SK-MEL-5 (cell line): ENCODE results near the gene SNRK. TPM values are rescaled to one million over a fixed set of nuclear protein-coding genes. Genes with fewer than 3 reads are reported as not detected.

Experiments
- DNase-seq: peaks from one replicate; pipeline ENCODE4 v3.0.0-alpha.2; 2016; ENCODE audit warnings: low read depth, low spot score
- in situ Hi-C: cut with HindIII; loops from 2 replicates; pipeline ENCODE4 v1.10.0; 2016; ENCODE audit warnings: low sequenced_read_pairs, high pct_unique_total_duplicates, low pct_unique_long_range_greater_than_20kb
- total RNA-seq: library from RNA; depleted of rRNA; stranded (reverse); fragments of >200 nt; shearing (Covaris generic); gene quantifications from 2 replicates; pipeline ENCODE4 v1.2.3, GENCODE V29; 2014

Gene SNRK
- total RNA-seq, 1 experiment from 2014 or later, result 20.6 TPM

DNA sequence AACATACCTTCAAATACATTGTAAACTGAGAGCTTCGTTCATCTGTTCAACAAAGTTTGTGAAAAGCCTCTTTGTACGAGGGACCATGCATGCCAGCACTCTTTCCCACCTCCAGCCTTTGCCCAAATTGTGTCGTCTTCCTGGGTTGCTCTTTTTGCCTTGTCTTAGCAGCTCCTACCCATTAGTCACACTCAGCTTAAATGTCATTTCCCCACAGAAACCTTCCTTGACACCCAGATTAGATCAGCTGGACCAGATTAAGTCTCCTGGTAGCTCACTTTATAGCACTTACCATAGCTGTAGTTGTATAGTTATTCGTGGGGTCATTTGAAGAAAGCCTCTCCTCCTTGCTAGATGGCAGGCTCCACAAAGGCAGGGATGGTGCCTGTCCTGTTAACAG lies 24.1 kb upstream of the SNRK start:
- DNase-seq, result no peak
- in situ Hi-C loops, result no loop called here

DNA sequence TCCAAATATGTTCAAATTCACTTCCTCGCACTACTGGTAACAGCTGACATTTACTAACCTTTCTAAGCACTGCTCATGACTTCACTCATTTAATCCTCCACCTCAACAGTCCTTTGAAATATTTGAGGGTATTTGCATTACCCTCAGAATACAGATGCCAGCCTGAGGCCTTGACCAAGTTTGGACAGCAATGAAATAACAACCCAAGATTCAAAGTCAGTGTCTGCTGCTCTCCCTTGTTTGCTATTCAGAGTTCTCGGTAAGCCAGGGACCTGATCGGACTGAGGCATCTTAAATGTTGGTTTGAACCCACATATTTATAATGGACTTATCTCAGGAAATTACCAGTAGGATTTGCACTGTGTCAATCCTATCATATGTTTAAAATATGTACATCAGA lies 19.9 kb upstream of the SNRK start:
- in situ Hi-C loops, result no loop called here
- DNase-seq, result no peak

DNA sequence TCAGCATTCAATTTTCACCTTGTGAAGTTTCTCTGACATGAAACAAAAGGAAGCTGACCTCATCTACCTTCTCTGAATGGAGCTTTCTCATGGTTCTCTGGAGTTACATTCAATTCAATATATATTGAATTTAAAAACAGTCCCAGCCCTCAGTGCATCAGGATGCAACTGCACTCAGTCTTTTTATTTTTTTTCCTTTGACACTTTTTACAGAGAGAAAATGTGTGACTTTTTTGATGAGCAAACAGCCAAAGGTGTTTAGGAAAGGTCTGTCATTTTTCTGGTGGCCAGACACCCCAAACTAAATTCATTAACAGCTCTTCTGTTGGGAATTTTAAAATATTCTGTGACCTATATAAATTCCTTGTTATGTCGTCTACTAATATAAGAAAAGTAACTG lies 19.3 kb upstream of the SNRK start:
- DNase-seq, result no peak
- in situ Hi-C loops, result no loop called here

DNA sequence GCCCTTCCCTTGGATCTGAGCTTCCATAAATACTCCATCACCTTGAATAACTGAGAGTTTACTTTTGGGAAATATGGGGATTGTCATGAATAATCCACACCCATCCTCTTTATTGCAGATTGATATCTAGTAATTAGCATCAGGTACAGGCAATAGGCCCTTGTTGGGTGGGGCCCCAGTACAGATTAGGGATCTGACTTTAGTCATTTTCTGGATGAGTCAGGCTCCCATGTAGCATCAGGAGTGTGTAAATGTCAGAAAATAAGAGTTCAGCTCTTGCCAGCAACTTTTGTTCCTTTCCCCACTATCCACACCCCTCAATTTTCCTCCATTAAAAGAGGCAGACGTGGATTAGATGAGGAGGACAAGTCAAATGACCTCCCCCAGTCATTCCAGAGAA lies 17.7 kb upstream of the SNRK start:
- no peak for DNase-seq
- in situ Hi-C loops, result no loop called here

DNA sequence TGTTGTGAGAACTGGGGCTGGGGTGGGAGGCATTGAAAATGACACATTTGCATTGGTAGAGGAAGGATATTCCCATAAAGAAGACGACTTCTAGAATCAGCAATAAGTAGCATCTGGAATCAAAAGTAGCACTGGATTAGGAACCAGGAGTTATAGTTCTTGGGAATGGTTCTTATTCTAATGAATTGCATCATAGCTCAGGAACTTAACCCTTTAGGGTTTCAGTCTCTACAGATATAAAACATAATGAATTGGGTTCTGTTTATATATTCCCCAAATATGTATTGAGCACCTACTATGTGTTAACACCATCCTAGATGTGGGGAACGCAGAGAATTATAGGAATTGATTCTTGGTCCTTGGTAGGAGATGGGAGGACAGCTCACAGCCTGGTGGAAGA lies 16.3 kb upstream of the SNRK start:
- in situ Hi-C loops, result no loop called here

DNA sequence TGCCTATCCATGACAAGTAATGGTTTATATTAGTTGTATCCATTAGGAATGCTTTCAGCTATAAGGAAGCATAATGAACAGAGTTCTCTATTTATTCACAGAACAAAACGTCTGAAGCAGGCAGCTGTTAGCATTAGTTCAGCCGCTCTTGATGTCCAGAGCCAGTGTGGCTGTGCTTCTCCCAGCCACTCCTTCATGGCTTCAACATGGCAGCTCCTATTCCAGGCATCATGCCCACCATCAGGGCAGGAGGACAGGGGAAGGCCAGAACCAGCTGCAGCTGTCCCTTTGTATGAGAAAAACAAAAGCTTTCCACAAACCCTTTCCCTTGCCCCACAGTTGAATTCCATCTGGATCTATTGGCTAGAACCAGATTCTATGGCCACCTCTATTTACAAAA lies 12.9 kb upstream of the SNRK start:
- in situ Hi-C loops, result no loop called here
- DNase-seq, result no peak

More for the DNA sequence above, 16.3 kb upstream of the SNRK start:
- no peak for DNase-seq

DNA sequence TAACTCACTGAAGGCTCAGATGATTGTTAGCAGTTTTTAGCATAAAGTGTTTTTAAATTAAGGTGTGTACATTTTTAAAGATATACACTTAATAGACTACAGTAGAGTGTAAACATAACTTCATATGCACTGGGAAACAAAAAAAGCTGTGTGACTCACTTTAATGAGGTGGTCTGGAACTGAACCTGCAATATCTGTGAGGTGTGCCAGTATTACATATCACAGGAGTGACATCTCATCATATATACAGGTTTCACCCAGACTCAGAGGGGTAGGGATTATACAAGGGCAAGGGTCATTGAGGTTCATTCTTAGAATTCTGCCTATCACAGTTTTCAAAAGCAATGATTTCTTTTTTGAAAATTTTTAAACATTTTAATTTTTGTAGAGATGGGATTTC lies 7.3 kb upstream of the SNRK start:
- in situ Hi-C loops, result no loop called here
- no peak for DNase-seq

DNA sequence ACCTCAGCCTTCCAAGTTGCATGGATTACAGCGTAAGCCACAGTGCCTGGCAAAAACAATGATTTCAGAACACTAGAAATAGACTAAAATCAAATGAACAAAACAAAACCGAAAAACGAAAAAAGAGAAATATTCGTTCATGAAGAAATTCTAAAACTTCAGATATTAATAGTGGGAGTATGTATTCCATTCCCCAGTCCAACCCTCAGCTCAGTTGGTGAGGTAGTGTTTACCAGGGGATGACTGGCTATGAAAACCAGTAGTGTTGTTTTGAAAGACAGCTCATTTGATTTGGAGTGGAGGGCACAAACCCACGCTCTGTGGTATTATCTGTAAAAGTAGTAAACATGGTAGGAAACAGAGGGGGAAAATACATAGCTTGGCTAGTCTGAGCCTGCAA lies 6.8 kb upstream of the SNRK start:
- in situ Hi-C loops, result no loop called here
- DNase-seq, result no peak

DNA sequence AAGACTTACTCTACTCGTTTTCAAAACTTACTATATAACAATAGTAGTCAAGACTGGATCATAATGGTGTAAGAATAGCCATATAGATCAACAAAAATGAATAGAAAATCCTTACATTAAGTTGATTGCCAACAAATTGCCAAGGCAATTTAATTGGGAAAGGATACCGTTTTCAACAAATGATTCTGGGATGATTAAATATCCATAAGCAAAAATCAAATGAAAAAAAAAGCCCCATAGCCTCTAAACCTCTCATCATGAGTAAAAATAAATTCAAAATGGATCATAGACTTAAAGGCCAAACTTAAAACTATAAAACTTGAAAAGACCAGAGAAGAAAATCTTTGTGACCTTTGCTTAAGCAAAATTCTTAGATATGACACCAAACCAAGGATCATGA lies 5.3 kb upstream of the SNRK start:
- in situ Hi-C loops, result no loop called here
- no peak for DNase-seq

DNA sequence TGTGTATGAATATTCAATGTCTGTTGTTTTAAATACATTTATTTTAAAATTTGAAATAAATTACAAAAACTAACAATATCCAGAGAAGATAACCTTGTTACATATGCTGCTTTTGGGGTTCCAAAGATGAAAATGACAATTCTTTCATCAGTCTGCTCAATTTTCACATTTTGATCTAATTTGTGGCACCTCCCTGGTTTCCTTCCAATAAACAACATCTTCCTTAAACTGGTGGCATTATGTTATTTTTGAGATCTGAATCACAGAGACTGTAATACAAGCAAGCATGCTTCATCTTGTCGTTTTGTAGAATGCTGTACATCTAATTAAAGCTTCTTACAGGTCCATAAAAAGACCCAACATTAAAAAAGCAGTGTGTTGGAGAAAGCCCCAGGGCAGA lies 2.2 kb upstream of the SNRK start:
- in situ Hi-C loops, result no loop called here
- DNase-seq, result no peak

DNA sequence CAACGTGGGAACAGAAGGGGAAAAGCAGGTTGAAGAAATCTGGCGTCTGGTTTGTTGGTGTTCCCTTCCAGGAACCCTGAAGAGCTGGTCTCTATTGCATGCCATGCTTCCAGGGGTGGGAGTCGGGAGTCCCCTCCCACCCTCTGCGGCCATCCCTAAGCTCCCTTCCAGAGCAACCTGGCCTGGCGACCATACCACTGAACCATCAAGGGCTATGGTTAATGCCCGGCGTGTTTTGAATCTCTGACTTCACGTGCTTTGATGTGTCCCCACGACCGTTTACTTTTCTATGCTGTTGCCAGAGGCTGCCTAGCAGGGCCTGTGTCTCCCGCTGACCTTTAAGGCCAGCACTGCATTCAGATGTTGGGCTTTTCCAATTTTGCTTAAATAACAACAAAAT lies 696 bp upstream of the SNRK start:
- in situ Hi-C loops, result no loop called here
- no peak for DNase-seq

DNA sequence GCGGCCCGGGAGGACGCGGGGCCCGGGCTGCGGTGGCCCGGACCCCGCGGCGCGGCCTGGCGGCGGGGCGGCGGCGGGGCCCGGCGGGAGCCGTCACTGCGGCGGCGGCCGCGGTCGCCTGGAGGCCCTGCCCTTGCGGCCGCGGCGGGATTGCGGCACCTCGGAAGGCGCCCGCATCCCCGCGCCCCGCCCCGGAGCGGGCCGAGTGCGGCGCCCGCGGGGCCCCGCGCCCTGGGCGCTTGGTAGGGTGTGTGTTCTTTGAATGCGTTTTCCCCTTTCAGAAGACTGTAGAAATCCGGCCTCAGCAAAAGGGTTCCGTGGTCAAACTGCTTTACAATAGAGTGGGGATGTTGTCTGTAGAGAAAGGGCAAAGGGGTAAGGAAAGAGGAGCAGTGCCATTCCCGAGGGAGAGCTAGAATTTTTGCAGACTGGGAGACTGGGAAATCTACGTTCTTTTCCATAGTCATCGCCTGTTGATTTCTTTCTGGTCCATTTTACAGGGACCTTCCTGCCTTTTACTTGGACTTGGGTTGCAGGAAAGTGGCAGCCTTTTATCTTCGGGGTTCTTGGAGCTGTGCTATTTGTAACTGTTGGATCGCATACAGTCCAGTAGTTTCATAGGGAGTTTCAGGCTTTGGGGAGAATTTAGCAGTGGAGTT lies 630 bp downstream of the SNRK start:
- peak; percentile 22 for DNase-seq
- in situ Hi-C loops, result no loop called here

DNA sequence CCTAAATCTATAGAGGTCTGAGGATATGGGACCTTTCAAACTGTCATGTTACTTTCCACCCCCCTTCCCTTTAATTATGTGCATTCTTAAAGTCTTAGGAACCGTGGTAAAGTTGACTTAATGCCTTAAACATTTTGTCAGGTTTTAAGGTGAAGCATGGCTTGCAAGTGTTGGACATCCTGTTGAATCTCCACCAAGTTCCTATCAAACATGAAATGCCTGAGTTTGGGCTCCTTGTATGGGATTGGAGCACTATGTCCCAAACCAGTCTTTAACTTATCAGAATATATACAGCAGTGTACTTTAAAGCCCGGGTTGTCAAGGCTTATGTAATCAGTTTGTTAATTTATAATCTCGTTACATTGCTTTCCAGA lies 1.1 kb downstream of the SNRK start:
- DNase-seq, result no peak
- in situ Hi-C loops, result no loop called here

DNA sequence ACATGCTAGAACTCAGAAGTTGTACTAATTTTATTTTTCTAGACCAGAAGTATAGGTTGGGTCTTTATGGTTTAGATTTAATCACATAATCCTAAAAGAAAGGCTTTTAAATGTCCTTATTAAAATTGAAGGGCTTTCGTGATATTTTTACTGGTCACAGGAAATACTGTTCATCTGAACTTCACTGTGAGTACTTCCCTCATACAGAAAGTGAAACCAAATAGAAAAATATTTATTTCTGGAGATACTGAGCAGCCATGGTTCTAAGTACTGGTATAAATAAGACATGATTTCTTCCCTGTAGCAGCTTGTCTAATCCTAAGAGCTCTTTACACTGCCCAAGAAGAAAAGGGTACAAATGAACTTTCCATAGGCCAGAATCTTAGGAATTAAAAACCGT lies 2.0 kb downstream of the SNRK start:
- in situ Hi-C loops, result no loop called here
- no peak for DNase-seq

DNA sequence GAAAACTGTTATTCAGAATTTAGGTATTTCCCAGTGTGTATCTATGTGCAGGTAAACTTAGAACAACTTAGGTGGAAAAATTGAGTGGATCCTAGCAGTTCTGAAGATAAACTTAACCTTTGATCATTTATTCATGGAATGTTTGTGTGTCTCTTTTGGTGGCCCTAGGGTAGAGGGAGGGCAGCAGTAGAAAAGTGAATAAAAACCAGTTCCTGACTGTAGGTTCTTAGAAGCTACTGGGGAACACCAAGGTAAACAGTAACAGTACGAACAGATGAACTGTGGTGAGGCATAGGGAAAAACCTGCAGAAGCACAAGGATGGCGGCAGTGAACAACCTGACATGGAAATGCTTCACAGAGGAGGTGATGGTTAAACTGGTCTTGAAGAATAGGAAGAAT lies 2.5 kb downstream of the SNRK start:
- in situ Hi-C loops, result no loop called here
- no peak for DNase-seq

DNA sequence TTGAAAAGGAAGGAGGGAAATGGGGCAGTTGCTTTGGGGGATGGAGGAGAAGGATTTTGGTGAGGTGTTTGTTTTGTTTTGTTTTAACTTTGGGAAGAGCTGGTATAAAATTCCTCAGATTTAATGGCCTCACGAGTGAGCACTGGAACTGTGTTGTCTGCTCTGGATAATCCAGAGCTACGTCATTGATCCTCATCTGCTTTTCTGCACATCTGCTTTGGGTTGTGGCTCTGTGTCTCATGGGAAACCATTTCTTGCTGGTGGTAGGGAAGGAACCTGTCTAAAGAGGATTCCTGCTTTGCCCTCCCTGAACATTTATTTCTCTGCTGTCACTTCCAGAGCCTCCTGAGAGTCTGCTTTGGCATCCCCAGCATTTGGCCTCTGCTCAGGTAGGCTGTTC lies 3.1 kb downstream of the SNRK start:
- in situ Hi-C loops, result no loop called here
- DNase-seq, result no peak

DNA sequence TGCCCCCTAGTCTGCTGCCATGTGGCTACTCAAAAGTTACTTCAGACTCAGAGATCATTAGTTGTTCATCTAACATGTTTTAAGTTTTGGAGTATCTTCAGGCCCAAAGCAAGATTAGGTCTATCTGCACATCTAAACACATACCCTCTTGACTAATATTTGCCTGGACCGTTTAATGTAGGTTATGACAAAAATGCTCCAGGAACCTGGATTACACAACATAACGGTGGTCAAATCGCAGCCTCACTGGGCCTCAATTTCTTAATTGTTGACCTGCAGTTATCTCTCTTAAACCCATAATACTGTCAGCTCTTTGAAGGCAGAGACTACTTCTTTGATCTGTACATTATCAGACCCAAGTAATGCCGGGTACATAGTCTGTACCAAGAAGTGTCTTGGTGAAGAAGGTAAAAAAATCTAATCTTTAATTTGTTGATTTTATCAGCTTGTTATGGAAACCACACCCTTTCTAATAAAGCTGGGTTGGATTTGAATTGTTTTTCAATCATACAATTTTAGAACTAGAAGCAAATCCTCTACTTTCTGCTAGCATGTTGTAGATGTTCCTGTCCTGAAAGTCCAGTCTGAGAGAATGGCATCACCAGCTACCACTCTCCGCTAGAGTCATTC lies 3.6 kb downstream of the SNRK start:
- no peak for DNase-seq
- in situ Hi-C loops, result no loop called here

DNA sequence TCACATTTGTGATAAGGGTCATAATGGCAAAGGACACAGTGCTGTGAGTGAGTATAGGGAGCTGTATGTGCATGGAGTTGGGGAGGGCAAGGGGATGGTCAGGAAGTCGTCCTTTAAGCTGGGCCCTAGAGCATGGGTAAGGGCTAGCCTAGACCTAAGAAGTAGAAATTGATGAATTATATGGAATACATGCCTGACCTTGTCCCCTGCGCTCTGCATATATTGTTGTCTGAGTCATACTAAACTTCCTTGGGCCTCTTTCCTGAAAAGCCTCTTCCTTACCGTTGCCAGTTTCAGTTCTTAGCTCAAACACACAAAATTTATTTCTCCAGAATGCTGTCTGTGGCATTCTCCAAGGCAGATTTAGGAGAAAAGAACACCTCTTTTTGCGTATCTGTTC lies 4.6 kb downstream of the SNRK start:
- in situ Hi-C loops, result no loop called here
- no peak for DNase-seq

DNA sequence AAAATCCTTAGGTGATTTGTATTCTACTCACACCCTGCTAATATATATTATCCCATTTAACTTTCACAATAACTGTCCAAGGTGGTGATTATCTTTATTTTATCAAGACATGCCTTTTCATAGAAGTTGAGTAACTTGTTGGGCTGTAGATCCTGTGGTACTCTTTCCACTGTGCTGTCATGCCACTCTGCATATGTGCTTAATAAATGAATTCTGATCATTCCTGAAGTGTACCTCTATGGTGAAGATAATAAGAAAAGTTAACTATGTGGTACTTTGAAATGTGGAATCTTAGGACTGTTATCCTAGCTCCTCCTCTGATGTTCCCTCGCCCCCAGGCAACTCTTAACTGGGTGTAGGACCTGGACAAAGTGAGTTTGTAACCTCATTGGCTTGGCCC lies 5.2 kb downstream of the SNRK start:
- no peak for DNase-seq
- in situ Hi-C loops, result no loop called here

DNA sequence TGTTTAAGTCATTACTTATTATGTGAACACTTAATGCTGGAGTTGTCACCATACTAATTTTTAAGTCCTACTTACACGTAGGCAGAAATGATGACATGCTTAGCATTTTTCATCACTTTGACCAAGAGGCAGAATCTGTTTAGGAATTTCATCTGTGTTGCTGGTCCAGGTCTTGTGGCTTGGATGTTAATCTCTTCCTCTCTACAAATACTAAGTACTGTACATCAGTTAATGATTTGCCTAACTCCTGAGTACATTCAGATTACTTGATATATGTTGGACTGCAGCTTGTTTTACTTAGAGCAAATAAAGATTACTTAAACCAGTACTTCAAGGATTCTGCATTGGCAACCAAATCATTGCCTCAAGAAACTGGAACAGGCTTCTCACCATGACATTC lies 8.6 kb downstream of the SNRK start:
- in situ Hi-C loops, result no loop called here

More for the DNA sequence above, 8.6 kb downstream of the SNRK start:
- DNase-seq, result no peak
